ENCODE measurements around the gene RPL35.

RPL35 gene

DNA sequence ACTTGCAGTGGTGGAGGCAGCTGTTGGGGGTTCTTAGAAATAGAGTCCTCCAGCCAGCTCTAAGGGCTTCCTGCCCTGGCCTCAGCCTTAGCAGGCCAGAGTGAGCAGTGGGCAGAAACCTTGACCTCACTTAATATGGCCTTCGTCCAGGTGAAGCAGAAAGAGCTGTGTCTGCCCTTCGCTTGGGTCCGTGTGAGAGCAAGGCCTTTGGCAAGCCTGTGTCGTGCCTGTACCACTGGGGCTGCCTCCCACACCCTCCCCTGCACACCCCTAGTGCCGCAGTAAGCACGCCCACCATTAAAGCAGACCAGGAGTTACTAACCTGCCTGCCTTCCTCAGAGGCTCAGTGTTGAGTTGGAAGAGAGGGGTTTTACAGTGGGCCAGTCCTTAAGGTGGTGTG is 13.7 kb upstream of the RPL35 start:
- no peak for DNase-seq (ENCODE audit: low spot score)

DNA sequence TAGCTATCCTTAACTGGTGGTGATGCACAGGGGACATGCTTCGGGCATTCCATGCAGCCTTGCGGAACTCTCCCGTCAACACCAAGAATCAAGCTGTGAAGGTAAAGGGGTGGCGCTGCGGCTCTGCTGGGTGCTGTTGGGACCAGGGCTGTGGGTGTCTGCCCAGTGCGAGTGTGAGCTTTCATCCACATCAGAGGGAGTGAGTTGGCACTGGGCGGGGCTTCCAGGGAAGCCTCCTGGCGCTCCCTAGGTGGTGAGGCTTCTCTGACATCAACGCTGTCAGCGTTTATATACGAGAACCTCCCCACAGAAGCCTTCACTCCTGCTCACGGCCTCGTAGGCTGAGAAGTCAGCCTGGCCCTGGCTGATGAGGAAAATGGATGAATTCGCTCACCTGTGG is 11.9 kb upstream of the RPL35 start:
- no peak for DNase-seq (ENCODE audit: low spot score)

GRCh38 chr9:124871156-124871561 is 9.4 kb upstream of the RPL35 start:
- DNase-seq (ENCODE audit: low spot score), result no peak

GRCh38 chr9:124870723-124871122 is 9.0 kb upstream of the RPL35 start:
- DNase-seq (ENCODE audit: low spot score), result no peak

DNA sequence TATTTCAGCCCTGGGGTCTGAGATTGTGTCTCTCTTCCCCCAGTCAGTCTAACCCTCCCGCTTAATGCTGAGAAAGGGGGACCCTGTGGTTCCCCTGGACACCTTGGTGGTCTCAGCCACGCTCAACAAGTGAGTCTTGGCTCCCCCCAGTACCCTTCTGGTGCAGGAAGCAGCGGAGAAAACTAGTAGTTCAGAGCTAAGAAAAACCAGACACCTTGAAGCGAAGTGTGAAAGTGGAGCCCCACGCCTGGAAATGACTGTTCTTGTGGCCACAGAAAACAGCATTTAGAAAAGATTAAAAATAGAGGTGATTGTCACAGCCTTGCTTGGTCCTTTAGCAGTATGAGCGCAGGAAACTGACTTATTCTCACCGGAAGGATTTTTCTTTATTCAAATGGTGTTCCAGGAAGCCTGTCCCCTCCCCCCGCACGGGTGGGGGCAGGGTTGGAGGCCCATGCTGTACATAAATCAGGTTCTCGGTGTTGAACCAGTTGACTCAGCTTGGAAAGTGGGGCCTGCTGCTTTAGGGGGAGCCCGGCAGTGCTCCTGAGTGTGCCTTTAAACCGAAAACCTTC is 8.3 kb upstream of the RPL35 start:
- DNase-seq (ENCODE audit: low spot score), result no peak

DNA sequence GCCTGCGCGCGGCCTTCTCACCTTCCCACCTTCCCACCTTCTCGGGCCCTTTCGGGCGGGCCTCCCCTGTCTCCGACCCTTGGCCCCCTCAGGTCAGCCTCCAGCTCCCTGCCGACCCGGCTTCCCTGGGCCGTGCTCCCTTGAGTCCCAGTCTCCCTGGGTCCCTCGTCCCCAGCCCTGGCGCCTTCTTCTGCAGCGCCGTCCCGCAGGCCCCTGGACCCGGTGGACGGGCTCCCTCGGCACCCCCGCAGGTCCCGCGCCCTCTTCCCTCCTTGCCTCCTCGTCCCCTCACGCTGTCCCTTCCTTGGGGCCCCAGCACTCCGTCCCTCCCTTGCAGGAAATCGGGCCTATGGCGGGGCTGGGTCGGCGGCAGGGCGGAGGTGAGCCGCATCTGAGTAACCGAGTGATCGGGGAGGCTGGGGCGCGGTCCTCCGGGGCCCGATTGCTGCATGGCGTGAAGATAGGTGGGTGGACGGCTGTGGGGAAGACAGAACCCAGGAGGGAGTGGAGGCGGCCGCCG is 7.8 kb upstream of the RPL35 start:
- peak; percentile 59 for DNase-seq (ENCODE audit: low spot score)

DNA sequence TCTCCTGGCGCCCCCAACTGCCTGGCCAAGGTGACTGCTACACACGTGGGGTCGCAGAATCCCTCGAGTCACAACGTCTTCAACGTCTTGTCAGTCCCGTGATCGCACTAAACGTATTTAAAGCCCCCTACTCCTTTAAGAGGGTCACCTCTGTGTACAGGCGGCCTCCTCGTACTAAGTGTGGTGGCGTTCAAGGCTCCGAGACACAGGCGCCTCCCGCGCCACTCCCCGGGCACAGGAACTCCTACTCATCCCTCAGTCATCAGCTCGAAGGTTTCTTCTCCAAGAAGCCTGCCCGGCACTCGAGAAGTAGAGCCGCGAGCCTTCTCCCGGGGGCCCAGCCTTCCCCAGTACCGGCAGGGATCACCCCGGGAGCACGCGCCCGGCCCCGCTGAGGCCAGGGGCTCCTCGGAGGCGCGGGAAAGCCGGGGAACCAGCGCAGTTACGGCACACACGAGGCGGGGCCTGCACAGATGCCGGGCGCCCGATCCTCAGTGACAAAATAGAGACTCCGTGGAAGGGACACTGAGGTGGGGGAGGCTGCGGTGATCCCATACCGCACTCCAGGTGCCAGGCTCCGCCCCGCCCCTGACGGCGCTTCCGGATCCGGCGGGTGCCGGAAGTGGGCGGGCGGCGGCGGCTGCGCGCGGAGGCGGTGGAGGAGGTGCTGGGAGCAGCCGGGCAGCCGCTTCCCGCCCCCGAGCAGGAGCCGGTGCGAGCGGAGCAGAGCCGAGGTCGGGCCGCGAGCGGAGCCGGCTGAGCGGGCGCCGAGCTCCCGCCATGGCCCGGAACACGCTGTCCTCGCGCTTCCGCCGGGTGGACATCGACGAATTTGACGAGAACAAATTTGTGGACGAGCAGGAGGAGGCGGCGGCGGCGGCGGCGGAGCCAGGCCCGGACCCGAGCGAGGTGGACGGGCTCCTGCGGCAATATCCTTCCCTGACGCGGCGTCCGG is 7.0 kb upstream of the RPL35 start:
- DNase-seq (ENCODE audit: low spot score), result peak; percentile 99

- no peak for DNase-seq (ENCODE audit: low spot score)
These were observed 1.7 kb upstream of the RPL35 start for GRCh38 chr9:124863371-124863871.

- DNase-seq (ENCODE audit: low spot score), result no peak
These were observed 995 bp downstream of the RPL35 start for GRCh38 chr9:124860582-124861341.

- no peak for DNase-seq (ENCODE audit: low spot score)
These were observed 1.8 kb downstream of the RPL35 start for GRCh38 chr9:124859803-124860581.

- DNase-seq (ENCODE audit: low spot score), result no peak
These were observed 3.3 kb downstream of the RPL35 start for GRCh38 chr9:124858330-124859046.

DNA sequence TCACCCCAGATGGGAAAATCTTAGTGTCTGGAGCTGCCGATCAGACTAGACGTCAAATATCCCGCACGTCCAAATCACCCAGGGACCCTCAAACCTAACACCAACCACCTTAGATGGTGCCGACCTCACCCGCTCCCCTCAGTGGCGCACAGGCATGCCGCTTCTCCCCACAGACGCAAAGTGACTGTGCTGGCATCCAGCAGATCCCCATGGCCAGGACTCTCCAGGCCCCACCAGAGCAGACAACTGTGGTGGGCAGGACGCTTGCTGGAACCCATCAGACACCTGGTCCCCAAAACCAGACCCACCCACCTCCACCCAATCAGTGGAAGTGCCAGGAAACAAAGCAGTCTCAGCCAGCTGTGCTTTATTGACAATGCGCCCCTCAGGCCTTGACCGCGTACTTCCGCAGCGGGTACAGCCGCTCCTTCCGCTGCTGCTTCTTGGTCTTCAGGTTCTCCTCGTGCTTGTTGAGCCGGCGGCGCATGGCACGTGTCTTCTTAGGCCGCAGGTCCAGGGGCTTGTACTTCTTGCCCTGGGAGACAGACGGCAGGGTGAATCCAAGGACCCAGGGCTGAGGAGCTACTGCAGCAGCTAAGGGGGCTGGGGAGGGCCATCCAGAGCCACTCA is 4.1 kb downstream of the RPL35 start:
- DNase-seq (ENCODE audit: low spot score), result no peak

DNA sequence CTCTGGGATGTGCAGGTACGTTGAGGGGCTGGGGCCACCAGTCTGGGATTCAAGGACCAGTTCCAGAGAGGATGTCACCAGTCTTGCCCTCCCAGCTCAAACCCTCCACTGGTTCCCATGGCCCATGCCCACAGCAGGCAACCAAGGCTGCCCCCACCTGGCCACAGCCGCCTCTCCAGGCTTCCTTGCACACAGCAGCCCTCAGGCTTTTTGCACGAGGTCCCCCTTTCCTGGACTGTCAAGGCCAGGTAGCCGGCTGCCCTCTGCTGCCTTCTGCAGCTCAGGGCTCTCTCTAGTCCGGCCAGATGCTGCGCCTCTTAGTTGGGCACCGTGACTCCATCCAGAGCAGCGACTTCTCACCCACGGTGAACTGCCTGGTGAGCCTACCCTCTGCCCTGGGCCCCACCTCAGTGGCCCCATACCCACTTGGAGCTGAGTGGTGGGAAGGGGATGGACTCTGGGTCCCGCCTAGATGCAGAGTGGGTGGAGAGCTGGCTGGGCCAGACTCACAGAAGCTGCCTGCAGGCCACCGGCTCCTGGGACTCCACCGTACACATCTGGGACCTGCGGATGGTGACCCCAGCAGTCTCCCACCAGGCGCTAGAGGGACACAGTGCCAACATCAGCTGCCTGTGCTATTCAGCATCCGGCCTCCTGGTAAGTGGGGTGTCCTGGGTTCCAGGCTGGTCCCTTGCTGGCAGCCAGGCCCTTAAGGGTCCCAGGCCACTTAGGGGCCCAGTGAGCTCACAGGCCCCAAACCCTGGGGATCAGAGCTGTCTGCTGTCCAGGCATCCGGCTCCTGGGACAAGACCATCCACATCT is 5.6 kb downstream of the RPL35 start:
- peak; percentile 77 for DNase-seq (ENCODE audit: low spot score)

DNA sequence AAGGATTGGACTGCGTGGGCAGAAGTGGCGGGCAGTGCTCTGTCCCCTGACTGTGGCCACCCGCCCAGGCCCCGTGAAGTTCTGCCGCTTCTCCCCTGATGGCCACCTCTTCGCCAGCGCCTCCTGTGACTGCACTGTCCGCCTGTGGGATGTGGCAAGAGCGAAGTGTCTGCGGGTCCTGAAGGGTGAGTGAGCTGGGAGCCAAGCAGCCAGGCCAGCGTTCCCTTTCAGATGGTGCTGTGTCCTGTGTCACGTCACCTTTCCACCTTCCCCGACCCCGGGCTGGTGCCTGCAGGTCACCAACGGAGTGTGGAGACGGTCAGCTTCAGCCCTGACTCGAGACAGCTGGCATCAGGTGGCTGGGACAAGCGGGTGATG is 6.2 kb downstream of the RPL35 start:
- no peak for DNase-seq (ENCODE audit: low spot score)

- no peak for DNase-seq (ENCODE audit: low spot score)
These were observed 6.9 kb downstream of the RPL35 start for GRCh38 chr9:124854822-124855221.

GRCh38 chr9:124854161-124854560 is 7.6 kb downstream of the RPL35 start:
- no peak for DNase-seq (ENCODE audit: low spot score)

DNA sequence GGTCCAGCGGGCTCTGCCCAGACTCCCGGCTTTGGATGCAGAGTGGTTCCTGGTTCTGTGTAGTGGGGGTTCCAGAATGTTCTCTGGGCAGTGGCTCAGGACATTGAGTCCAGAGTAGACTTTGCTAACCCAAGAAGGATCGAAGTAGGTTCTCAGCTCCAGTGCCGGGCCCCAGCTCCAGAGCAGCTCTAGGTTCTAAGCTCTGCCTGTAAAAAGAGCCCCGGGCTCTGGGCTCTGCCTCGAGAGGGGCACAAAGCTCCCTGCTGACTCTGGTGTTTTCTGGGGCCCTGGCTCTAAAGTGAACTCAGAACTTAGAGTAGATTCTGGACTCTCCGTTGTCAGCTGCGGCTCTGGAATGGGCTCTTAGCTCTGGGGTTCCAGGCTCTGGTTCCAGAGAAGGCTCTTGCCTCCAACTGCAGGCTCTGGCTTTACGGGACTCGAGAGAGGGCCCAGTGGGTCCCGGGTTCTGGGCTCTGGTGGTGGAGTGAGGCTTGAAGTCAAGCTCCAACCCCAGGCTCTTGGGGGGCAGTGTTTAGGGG is 8.1 kb downstream of the RPL35 start:
- no peak for DNase-seq (ENCODE audit: low spot score)

- peak; percentile 92 for DNase-seq (ENCODE audit: low spot score)
These were observed 8.8 kb downstream of the RPL35 start, which contains the start of gene WDR38 for GRCh38 chr9:124852829-124853531. WDR38 (plus strand) TSS chr9:124853460; CDS start chr9:124853532, 72 bp downstream.

All from iPS-NIHi11 (cell line).